GM12878 (cell line): ENCODE results near the gene PEX1.

ENCODE experiments used
- CHD1 ChIP-seq: IDR thresholded peaks from 2 replicates; pipeline ENCODE4 v1.6.1; 2012; ENCODE audit warnings: low read depth, low read length, improper control_type of control experiment
- CHD2 ChIP-seq: IDR thresholded peaks from 2 replicates; pipeline ENCODE4 v1.6.1; 2011; ENCODE audit warnings: low read depth, low read length, improper control_type of control experiment, borderline replicate concordance
- CTCF ChIP-seq, 3 experiments: IDR thresholded peaks in 2 of 3; conservative IDR thresholded peaks in 1 of 3; 2 replicates each; pipeline ENCODE4 v1.5.1; 2011; ENCODE audit warnings: low read depth in 3 of 3, low read length in 3 of 3, mild to moderate bottlenecking in 3 of 3, control low read depth in 2 of 3, moderate library complexity in 2 of 3, inconsistent platforms in 1 of 3, mixed read lengths in 1 of 3; ENCODE audit not compliant: control insufficient read depth in 2 of 3, insufficient read depth in 1 of 3; ENCODE audit errors: extremely low read depth in 1 of 3
- DPF2 ChIP-seq: fragments of 450-650 bp; IDR thresholded peaks from 2 replicates; pipeline ENCODE4 v1.6.1; 2017; ENCODE audit warnings: mild to moderate bottlenecking
- PBX3 ChIP-seq: IDR thresholded peaks from 2 replicates; pipeline ENCODE4 v1.6.1; 2011; ENCODE audit warnings: mild to moderate bottlenecking, low read depth, low read length, moderate library complexity; ENCODE audit not compliant: insufficient replicate concordance
- TBL1XR1 ChIP-seq: IDR thresholded peaks from 2 replicates; pipeline ENCODE4 v1.6.1; 2012; ENCODE audit warnings: low read depth, low read length, improper control_type of control experiment

- TF ChIP-seq PBX3 = no peak
- TF ChIP-seq CHD2 = no peak
- TF ChIP-seq CHD1 = no peak
- no peak for TF ChIP-seq DPF2
- no peak for TF ChIP-seq TBL1XR1
- TF ChIP-seq CTCF (IDR thresholded peaks at IDR 0.05 in 2 of 3, conservative IDR thresholded peaks at IDR 0.05 in 1 of 3; ENCODE audit: control insufficient read depth in 2 of 3, extremely low read depth in 1 of 3, insufficient read depth in 1 of 3, low read depth in 3 of 3, low read length in 3 of 3) = no peak
Measured at GRCh38 chr7:92446869-92447344, 81.4 kb downstream of the PEX1 start.
